ENCODE data around the gene CDK2AP2.

The CDK2AP2 gene

GRCh38 chr11:67524480-67524808 lies 16.5 kb upstream of the CDK2AP2 start:
- TF ChIP-seq CTCF (IDR thresholded peaks at IDR 0.05; ENCODE audit: low read depth, low read length, missing control alignments) = no peak
- DNase-seq (ENCODE audit: low read depth) = no peak
- H3K4me3 ChIP-seq (ENCODE audit: low read depth, low read length) = no peak overlapping the region

GRCh38 chr11:67523556-67524479 lies 15.9 kb upstream of the CDK2AP2 start:
- TF ChIP-seq CTCF (IDR thresholded peaks at IDR 0.05; ENCODE audit: low read depth, low read length, missing control alignments) = no peak
- H3K4me3 ChIP-seq (ENCODE audit: low read depth, low read length) = no peak overlapping the region
- DNase-seq (ENCODE audit: low read depth) = no peak

- no peak within 1 kb of the TSS for H3K4me3 ChIP-seq (ENCODE audit: low read depth, low read length)
- no peak for TF ChIP-seq CTCF (IDR thresholded peaks at IDR 0.05; ENCODE audit: low read depth, low read length, missing control alignments)
Measured at GRCh38 chr11:67522844-67523555, 15.0 kb upstream of the CDK2AP2 start, which contains the start of gene CABP2. Gene CABP2 (minus strand): TSS chr11:67523446. CDS start chr11:67523326, 120 bp downstream.

GRCh38 chr11:67522338-67522737 lies 14.4 kb upstream of the CDK2AP2 start:
- H3K4me3 ChIP-seq (ENCODE audit: low read depth, low read length) = no peak overlapping the region
- no peak for DNase-seq (ENCODE audit: low read depth)
- no peak for TF ChIP-seq CTCF (IDR thresholded peaks at IDR 0.05; ENCODE audit: low read depth, low read length, missing control alignments)

More at GRCh38 chr11:67522844-67523555, 15.0 kb upstream of the CDK2AP2 start, which contains the start of gene CABP2:
- no peak for DNase-seq (ENCODE audit: low read depth)

GRCh38 chr11:67521924-67522323 lies 14.0 kb upstream of the CDK2AP2 start:
- H3K4me3 ChIP-seq (ENCODE audit: low read depth, low read length) = no peak overlapping the region
- DNase-seq (ENCODE audit: low read depth) = no peak
- no peak for TF ChIP-seq CTCF (IDR thresholded peaks at IDR 0.05; ENCODE audit: low read depth, low read length, missing control alignments)

GRCh38 chr11:67520856-67521824 lies 13.2 kb upstream of the CDK2AP2 start:
- no peak for TF ChIP-seq CTCF (IDR thresholded peaks at IDR 0.05; ENCODE audit: low read depth, low read length, missing control alignments)
- no peak overlapping the region for H3K4me3 ChIP-seq (ENCODE audit: low read depth, low read length)
- no peak for DNase-seq (ENCODE audit: low read depth)

Data from GM12864 (cell line).